HG02938 (cell line): ENCODE measurements around the gene BMAL1.

Source experiments
- ATAC-seq: cut with Tn5 transposase; IDR thresholded peaks from one replicate; pipeline ENCODE4 v1.9.1; 2021; ENCODE audit warnings: mild to moderate bottlenecking, moderate library complexity; ENCODE audit not compliant: unreplicated experiment

The BMAL1 gene

DNA sequence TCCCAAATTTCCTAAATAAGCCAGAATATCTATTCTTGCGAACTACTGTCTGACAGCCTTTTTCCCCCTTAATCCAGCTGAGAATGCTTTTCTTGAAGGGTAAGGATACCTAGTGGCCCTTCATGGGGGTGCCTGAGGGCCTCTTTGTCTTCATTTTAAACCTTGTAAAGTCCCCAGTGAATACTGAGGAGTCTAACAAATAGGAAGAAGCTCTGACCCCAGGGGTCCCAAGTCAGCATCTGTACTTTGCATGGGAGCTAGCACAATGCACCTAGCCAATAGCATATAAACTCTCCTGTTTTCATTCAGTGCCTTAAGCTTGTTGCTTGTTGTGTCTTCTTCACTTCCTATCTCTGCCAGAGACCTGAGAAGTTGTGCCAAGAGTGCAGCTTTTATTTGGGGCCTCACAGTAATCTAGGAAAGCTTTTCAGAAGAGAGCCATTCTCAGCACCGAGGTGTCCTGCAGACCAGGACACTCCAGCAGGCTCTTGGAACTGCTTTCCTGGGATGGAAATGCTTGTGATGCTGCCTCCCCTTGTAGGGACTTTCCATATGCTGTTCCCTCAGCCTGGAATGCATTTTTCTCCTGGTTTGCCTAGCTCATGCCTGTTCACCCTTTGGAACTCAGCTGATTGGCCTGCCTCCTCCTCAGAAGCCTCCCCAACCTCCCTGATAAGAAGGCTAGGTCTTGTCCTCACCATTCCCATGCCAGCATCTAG, 37.2 kb downstream of the BMAL1 start:
- ATAC-seq: no peak

DNA sequence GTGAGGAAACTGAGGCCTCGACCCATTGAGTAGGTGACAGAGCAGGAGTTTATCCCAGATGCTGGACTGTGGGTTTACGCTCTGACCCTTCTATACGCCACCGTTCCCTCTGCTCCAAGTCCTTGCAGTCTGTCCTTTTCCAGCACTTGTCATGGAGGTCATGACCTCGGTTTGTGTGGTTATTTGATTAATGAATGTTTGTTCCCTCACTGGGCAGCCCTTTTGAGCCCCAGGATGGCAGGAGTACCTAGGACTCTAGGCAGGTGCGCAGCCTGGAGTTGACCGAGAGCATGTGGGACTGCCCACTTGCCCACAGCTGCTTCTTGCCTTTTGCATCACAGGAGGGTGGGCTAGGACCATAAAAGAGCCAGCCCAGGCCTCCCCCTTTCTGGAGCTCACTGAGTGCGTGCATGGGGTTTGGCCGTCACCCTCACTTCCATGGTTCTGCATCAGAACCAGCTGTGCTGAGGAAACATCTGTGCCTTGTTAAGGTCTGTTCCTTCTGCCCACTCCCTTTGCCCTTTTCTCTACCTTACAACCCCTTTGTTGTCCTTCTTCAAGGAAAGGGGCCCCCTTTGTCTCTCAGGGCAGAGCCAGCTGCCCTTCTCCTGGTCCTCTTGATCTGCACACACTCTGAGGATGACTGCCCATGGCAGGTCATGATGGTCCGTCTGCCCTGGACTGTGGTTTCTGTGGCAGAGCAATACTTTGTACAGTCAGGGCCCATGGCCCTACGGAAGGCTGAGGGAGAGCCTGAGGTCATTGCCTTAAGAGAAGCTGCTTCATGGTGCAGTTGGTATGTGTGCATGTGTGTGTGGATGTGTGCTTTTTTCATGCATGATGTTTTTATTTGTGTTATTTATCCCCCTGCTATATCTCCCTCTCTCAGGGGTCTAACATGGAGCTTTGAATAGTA, 38.2 kb downstream of the BMAL1 start:
- ATAC-seq: no peak

DNA sequence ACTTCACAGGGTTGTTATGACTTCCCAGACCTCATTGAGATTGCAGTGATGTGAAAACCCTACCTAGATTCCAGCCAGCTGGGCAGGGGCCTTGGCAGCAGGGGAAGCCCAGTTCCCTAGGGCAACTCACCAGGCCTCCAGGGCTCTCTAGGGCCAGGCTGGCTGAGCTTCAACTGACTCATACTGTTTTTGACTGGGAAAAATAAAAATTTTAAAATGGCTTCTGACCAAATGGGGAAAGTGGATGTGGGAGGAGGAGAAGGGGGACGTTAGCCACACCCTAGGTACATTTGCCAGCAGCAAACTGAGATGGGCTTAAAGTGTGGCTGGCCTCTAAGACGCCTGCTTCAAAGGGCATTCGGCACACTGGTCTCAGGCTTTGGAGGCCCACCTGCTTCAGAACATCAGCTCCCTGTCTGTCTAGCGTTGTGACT, 39.0 kb downstream of the BMAL1 start:
- no peak for ATAC-seq

DNA sequence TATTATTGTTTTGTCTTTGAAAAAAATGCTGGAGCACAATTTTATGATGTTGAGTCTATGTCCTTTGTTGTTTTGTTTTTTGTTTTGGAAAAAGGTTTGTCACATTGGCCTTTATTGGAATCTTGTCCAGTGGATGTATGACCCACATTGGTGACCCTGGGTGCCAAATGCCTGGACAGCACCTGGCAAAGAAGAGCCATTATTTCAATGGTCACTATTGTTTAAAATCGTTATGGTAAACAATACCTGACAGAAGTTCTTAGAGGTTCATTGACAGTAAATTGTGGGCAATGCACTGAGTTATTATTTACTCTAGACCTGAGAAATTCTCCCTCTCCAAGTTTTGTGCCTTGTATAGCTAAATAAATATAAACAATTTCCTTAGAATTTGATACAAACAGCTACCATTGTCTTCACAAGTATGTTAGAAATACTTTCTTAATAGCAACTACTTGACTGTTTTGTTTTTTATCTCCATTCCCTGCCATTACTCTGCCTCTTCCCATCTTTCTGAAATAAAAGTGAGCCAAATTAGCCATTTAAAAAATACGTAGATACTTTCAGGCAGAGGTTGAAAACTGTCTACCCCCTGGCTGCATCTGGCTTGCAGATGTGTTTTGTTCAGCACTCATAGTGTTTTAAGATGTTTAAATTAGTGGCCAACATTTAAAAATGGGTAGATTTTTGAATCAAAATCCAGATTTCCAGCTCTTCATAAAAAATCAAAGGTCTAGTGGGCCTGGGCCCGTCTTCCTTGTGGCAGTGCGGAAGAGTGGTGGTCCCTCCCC, 39.9 kb downstream of the BMAL1 start:
- no peak for ATAC-seq

GRCh38 chr11:13318498-13319295, 41.1 kb downstream of the BMAL1 start:
- ATAC-seq: peak; percentile 76

DNA sequence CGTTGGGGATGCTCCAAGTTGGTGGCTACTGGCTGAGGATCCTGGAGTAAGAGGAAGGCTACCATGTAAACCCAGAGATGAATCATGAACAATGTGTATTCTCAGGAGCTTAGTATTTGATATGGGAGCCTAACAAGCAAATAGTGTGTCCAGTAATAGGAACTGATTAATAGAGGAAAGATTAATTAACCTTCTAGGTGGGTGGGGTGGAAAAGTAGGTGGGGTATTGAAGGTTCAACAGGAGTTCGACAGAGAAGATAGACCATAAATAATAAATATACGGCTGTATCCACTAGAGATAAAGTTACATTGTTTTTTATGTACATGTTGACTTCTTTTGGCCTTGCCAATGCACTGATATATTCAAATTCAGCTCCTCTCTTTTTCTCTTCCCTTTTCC, 43.1 kb downstream of the BMAL1 start:
- ATAC-seq: no peak

DNA sequence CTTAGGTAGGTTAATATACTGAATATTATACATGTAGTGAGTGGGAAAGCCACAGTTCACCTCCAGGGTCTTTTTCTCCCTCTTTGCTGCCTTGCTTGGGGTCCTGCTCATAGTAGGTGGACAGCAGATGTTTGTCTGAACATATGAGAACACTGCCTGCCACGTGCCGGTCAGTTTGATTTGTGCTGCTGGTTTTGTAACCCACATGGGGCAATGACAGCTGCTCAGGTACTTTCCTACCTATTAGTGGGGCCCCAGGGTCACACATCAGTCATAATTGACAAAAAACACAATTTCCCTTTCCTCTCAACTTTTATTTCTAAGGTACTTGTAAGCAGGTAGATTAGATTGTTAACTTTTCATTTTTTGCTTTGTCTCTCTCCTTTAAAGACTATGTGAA, 43.8 kb downstream of the BMAL1 start:
- ATAC-seq: no peak

- ATAC-seq: no peak
Observed at GRCh38 chr11:13324141-13324540, 46.6 kb downstream of the BMAL1 start.

- ATAC-seq: no peak
Observed at GRCh38 chr11:13324709-13325108, 47.1 kb downstream of the BMAL1 start.

- no peak for ATAC-seq
Observed at GRCh38 chr11:13327421-13327820, 49.8 kb downstream of the BMAL1 start.

- no peak for ATAC-seq
Observed at GRCh38 chr11:13328286-13328685, 50.7 kb downstream of the BMAL1 start.

DNA sequence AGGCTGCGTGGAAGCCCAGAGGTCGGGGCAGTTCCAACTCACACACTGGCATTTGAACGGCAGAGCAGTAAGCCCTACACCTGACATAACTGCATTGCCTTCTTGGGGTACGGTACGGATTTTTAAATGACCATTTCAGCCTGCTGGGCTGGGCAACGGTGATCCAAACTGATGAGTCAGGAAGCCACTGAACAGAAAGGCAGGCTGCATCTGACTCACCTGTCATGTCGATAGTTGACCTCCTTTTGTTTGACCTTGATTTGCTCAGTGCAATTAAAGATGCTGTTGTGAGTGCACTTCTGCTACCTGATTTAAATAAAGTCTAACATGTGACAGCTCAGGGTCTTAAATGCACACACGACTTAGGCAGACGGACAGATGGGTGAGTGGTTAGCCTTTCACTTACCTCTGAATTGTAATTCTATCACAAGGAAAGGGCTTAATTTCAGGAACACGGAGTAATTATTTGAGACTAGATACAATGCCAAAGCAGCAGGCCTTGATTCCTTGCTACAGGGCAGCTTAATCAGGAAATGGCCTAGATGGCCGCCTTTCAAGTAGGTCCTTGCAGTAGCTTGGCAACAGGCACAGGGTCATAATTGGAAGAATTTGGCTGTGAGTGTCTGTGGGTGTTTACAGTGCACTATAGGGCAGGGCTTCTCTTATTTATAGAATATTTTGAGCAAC, 52.2 kb downstream of the BMAL1 start:
- no peak for ATAC-seq

DNA sequence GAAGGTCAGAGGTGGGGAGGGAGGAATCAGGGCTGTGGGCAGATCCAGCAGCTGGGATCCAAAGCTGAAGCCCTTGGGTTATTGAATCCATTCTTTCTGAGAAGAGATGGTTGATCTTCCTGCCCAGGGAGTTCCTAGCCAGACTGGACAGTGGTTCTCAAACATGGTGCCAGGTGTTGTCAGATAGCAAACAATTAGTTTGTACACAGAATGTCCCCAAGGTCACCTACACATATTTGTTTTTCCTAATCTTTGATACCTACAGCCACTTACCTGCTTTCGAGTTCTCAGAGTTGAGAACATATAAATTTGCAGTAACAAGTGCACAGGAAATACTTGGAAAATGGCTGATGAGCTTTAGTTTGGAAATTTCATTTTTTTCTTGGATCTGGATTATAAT, 54.5 kb downstream of the BMAL1 start:
- no peak for ATAC-seq

DNA sequence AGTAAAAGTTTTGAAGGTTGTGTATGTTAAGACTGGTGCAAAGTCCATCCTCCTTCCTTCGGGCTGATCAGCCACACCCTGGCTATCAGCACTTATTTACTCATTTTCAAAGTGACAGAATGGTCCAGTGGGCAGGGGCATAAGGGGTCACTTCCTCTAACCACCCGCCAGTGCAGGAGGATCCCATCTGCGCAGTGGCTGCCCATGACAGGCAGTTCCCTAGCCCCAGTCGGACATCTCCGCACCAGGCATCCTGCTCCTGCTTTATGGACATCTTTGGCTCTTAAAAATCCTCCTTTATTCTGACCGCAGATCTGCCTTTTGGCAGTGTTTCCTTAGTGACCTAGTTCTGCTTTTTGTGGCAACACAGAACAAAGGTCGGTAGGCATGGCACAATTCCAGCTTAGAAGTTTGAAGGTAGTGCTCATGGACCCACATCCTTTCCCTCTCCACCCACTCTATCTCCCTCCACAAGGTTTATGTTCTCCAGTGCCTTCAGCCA, 55.9 kb downstream of the BMAL1 start:
- peak; percentile 67 for ATAC-seq

DNA sequence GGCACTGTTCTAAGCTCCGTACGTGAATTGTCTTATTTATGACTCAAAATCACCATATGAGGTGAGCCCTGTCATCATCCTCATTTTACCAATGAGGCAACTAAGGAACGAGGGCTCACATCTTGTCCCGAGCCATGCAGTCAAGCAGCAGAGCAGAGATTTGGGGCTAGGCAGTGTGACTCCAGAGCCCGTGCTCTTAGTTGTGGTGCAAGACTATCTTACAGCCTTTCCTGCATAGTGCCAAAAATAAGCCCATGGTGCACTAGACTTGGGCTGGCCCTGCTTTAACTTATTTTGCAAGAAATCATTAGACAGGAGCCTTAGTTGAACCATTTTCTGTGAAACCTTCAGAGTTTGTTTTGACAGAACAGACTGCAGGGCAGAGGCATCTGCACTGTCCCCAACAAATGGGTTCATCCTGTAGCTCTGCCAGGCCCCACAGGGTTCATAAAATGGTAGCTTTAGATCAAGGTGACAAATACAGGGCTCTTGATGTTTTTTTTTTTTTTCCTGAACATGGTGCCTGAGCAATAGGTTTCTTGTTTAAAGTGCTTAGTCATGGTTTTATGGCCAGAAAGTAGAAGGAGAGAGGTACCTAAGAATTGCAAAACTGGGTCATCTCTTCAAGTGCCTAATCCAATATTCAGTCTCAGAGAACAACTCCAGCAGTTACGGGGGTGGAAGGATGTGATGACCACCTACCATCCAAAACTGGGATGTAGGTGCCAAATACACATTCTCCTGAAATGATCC, 56.6 kb downstream of the BMAL1 start:
- ATAC-seq: no peak

DNA sequence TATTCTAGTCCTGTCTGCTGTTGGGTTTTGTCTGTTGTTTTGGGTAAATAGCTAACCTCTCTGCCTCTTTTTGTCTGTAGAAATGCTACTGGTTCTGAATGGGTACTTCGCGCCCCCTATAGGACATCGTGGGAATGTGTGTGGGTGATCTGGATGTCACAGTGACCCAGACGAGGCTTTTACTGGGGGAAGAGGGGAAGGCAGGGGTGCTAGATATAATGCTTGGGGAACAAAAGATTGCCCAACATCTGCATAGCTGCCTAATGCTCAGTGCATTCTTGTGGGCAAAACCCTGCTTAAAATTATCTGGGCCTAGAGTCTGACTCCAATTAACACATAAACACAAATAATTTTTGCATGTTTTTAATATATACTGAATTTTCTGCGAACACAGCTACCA, 57.7 kb downstream of the BMAL1 start:
- ATAC-seq: peak; percentile 39

GRCh38 chr11:13336246-13336878, 58.8 kb downstream of the BMAL1 start:
- ATAC-seq: no peak

DNA sequence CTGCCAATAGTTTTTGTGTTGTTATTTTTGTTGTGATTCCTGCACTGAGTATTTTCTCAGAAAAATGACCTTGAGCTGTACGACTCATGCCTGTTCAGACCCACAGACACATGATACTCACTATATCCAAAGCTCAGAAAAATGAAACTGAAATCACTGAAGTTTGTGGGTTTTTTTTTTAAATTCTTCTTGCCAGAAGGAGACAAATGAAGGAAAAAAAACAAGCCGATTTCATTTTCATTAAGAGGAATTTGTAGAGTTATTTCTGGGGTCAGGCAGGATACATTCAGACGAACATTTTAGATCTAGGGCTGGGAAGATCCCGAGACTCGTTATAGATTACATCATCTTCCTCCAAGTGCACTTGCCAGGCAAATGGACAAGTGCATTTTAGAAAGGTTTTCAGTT, 60.4 kb downstream of the BMAL1 start:
- ATAC-seq: no peak
